UCSD-AML1 (cell line): Measurements from ENCODE around the gene CHRNA1.

ENCODE experiments used
- DNase-seq: peaks from one replicate; lab custom pipeline; 2025; ENCODE audit not compliant: unreplicated experiment; lab: John Stamatoyannopoulos, UW

CHRNA1 gene

DNA sequence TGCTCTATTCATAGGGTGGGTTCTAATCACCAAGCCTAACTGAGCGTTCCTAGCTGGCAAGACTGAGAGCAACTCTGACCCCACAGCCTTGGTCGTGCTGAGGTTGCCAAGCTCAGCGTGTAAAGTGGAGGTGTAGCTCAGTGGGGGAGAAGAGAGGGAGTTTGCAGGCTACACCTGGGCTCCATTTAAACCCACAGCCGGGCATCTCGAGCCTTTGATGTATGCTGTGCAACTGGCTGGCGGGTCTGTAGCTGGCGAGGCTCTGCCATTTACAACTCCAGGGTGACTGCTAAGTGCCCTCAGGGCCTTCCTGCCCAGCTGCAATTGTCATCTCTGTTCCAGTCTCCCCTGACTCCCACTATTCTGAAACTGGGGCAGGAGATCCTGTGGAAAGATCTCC lies 20.0 kb upstream of the CHRNA1 start:
- DNase-seq: no peak

GRCh38 chr2:174781996-174782395 lies 17.7 kb upstream of the CHRNA1 start:
- no peak for DNase-seq

GRCh38 chr2:174781298-174781697 lies 17.0 kb upstream of the CHRNA1 start:
- DNase-seq: no peak

DNA sequence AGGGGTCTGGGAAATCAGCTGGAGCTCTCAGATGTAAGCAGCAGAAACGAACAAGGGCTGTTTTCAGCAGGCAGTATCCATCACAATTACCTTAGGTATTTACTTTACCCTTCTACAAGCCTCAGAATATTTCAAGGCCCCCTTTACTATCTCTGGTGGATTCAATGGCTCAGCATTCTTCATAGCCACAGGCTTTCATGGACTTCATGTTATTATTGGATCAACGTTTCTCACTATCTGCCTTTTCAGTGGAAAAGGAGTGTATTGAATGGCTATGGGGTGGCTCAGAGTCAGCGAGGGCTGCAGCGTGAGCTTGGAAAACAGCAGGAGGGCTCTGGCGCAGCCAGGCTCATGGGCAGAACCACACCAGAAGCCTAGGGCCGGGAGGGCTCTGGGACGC lies 16.6 kb upstream of the CHRNA1 start:
- no peak for DNase-seq

GRCh38 chr2:174780191-174780840 lies 16.0 kb upstream of the CHRNA1 start:
- no peak for DNase-seq

DNA sequence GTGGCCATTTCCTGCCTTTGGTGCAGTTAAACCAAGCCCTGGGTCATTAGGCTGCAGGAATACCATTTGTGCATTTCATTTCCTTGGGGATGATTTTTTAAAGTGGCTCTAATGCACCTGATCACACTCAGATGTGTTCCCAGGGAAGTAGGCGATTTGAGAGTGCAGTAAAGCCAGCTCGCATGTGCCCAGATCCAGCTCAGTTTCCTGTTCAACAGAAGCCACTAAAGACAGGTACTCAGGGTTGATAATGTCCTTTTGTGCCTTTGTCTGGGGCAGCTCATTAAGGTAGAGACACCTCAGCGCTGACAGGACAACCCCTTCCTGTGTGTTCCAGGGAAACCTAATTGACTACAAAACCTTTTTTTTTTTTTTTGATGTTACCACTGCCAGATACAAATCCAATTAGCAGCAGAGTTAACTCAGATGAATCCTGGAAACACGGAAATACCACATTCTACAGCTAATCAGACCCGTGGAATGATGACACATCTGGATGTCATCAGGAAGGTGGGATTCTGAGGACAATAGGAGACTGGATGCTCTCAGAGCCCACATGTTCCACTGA lies 15.2 kb upstream of the CHRNA1 start:
- DNase-seq: no peak

DNA sequence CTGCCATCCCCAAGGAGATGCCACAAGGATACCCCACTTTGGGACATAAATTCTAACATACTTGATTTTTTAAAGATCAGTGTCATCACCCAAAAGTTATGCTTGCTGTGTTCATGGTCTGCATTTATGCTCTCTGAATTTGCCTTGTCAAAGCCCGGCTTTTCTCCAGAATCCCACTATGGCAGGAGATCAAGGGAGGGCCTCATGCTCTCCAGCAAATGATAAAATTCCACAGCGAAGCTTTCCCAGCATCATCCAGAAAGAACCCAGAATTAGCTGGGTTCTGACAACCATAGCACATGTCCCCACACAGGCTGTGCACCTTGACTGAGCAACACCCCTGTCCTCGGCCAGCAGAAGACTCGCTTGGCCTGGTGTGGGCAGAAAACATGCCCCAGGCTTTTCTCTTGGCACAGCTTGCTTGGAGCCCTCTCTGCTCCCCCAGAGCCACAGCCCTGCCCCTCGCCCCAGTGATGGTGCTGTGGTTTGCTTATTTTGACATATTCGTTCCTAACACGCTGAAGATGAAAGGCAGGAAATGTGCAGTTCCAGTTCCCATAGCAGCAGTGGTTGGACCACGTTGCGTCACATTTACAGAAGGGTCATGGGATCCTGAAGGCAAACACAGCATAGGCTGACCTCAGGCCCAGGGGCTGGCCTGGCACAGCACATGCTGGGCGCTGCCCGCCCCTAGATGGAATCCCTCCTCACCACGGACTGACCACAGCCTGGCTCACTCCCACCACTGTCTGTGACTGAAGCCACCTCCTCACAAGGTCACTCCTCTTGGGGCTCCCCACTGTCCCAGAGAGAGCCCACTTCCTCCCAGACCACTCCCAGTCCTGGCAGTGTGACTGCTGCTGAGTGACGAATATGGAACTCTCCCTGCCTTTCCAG lies 14.1 kb upstream of the CHRNA1 start:
- peak; percentile 31 for DNase-seq

DNA sequence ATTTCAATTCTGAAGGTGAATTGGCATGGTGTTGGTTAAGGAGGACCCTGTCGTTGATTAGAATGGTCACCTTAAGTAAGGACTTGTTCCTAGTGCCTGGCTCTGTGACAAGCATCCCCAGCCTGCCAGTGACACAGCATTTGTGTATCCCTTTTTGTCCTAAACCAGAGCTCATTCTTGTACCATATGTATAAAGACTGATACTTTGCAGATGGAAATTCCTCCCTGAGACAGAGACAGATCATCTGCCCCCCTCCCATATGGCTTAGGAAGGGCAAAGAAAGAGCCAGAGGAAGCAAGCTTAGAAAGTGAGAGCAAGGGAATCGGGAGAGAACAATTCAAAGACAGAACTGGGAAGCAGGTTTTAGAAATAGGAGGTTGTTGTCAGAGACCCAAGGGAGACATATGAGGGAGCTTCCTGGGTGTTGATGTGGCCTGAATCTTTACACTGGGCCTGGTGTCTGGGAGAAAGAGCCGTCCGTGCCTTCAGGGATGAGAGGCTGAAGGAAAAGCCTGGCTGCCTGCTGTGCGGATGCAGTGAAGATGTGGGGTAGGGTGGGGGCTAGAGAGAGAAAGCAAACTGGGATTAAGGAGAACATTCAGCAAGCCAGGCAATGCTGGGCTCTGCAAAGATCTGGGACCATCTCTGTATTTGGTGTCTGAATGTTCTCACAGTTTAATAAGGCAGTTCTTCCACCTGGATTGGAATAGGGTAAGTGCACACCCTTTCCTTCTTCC lies 13.2 kb upstream of the CHRNA1 start:
- DNase-seq: no peak

GRCh38 chr2:174776675-174777074 lies 12.4 kb upstream of the CHRNA1 start:
- no peak for DNase-seq

- DNase-seq: no peak
Observed at GRCh38 chr2:174776223-174776622, 12.0 kb upstream of the CHRNA1 start.

DNA sequence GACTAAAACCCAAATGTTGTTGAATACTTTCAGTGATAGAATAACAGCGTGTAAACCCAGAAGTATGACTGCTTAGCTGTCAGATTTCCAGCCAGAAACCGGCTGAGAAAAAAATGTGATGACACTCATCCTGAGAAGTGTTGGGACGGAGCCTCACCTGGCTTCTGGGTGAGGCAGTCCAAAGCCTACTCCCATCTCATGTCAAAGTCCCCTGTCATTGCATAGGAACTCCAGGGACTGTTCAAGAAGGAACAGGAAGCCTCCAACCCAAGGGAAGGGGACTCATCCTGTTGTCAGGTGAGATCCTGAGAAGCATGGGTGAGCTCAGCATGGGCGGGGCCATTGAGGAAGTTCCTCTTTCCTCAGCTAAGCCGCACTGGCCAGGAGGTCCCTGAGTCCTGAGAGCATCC lies 11.3 kb upstream of the CHRNA1 start:
- no peak for DNase-seq

- no peak for DNase-seq
Observed at GRCh38 chr2:174774886-174775285, 10.6 kb upstream of the CHRNA1 start.

DNA sequence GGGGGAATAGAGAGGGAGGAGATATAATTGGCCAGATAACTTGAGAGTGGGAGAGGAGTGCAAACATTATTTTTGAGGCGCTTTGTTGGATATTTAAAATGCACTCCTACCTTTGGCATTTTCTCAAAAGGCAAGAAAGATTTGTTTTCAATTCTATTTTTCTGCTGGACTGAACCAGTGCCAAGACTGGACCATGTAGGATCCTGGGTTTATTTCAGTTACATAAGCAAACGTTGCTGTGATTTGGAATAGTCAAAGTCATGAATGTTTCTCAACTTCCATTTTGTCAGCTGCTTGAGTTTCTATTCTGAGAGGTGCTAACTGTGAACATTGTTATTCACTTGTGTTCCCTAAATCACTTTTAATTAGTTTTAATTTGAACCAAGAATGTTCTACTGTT lies 8.9 kb upstream of the CHRNA1 start:
- no peak for DNase-seq

- no peak for DNase-seq
Observed at GRCh38 chr2:174772472-174772801, 8.2 kb upstream of the CHRNA1 start.

DNA sequence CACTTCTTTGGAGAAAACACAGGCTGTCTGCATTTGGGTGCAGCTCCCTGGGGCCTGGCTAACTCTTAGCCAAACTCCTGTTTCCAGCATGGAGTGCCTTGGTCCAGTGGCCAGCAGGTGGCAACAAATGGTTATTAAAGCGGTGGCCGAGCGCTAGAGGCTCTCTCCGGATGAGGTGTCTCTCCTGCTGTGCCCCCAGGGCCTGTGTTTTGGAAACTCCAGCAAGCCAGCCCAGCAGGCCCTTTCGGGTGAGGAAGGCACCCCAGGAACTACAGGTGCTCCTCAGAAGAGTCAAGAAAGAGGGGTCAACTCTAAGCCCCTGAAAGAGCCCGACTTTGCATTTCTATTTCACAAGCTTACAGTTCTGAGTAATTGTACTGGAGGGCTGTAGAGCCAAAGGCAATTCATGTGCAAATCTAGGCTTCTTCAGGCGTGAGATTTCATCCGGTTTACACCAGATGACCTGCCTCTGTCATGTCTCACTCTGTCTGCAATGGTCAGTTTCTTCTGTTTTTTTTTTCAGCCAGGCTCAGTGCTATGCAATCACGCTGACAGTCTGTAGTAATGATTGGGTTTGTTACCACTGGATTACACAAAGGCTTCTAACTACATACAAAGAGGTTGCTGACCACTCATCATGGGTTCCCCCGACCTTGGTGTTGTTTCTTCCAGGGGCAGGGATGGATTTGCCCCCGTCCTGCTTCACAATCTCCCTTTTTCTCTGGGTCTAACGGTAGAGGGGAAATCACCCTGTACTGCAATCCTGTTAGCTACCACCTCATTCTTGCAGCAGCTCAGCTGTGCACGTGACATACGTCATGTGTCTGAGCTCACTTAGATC lies 7.6 kb upstream of the CHRNA1 start:
- DNase-seq: peak; percentile 43

DNA sequence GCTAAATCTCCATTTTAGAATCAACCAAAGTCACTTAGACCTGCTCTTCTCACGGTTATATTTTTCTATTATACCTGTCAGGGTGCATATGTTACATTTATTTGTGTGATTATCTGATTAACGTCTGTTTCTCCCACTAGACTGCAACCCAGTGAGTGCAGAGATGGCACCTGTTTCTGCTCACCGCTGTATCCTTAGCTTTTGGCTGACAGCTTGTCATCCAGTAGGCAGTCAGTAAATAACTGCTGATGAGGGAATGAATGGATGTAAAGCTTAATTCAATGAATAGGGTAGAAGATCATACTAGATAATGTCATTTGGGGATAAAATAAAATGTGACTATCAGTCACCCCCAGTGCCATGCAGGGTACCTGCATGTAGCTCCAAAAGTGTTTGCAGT lies 6.9 kb upstream of the CHRNA1 start:
- DNase-seq: no peak

DNA sequence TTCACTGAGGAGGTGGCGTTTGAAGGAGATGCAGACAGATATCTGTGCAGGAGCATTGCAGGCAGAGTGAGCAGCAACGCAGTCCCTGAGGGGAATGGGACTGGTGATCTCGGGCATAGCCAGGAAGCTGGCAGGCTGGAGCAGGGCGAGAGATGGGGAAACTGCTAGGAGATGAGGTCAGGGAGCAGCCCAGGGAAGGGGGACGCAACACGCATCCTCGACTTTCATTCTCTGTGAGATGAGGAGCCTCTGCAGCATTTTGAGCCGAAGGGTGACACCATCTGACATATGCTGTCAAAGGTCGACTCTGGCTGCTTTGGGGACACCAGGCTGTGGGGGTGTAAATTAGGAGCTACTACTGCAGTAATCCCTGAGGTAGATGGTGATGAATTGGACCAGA lies 4.3 kb upstream of the CHRNA1 start:
- no peak for DNase-seq

- DNase-seq: no peak
Observed at GRCh38 chr2:174766271-174766670, 2.0 kb upstream of the CHRNA1 start.

DNA sequence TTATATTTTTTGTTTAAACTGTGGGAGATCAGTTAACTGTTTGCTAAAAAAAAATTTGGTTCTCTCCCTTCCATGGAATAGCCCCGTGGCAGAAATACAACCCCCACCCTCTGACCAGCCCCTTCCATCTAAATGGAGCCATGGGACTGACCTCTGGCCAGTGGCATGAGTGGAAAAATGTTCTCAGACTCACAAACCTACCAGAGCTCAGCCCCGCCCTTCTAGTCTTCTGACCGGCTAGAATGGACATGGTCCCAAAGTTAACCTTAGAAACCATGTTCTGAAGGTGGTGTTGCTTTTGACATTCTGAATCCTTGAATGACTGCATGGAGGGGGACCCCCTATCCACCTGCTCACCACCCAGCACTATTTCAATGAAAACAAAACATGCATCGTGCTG lies 1.3 kb upstream of the CHRNA1 start:
- no peak for DNase-seq

- no peak for DNase-seq
Observed at GRCh38 chr2:174763780-174764179, 492 bp downstream of the CHRNA1 start.

- no peak for DNase-seq
Observed at GRCh38 chr2:174762464-174762863, 1.8 kb downstream of the CHRNA1 start.
